Neuron (in vitro differentiated cells): ENCODE measurements around the gene THAP2.
"Not testable (repeated sequence)": the region's sequence is repeated elsewhere in the genome, so short reads cannot be mapped to it uniquely, and the experiment has no call there.

Experiments
- H2AFZ ChIP-seq: one replicate; pipeline ENCODE4 v1.6.1; 2013; ENCODE audit warnings: low read depth, mild to moderate bottlenecking, inconsistent platforms, low read length, moderate library complexity
- H3K27me3 ChIP-seq: one replicate; pipeline ENCODE4 v1.6.1; 2013; ENCODE audit warnings: low read length; ENCODE audit not compliant: insufficient read depth
- H3K36me3 ChIP-seq: one replicate; pipeline ENCODE4 v1.6.1; 2013; ENCODE audit warnings: low read length; ENCODE audit not compliant: insufficient read depth
- H3K4me1 ChIP-seq: one replicate; pipeline ENCODE4 v1.6.1; 2013; ENCODE audit warnings: low read length; ENCODE audit not compliant: insufficient read depth
- H3K4me3 ChIP-seq: 2 replicates; pipeline ENCODE4 v1.5.1; 2013; ENCODE audit warnings: mild to moderate bottlenecking, low read length, moderate library complexity
- H3K9me3 ChIP-seq: one replicate; pipeline ENCODE4 v1.6.1; 2013; ENCODE audit warnings: low read length

The THAP2 gene

DNA sequence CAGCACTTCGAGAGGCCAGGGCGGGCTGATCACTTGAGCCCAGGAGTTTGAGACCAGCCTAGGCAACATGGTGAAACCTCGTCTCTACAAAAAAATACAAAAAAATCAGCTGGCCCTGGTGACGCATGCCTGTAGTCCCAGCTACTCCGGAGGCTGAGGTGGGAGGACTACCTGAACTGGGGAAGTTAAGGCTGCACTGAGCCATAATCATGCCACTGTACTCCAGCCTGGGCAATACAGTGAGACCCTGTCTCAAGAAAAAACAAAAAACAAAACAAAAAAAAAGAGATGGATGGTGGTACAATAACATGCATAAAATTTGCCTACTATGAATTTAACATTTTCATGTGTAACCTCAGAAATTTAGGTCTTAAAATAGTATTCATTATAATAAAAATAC lies 2.2 kb downstream of the THAP2 start:
- H3K27me3 ChIP-seq: no peaks in the 10 kb centered on the region
- H3K9me3 ChIP-seq: no peaks in the 10 kb centered on the region
- H3K36me3 ChIP-seq: peaks cover 4% of the 10 kb centered on the region
- peaks cover 14% of the 10 kb centered on the region for H3K4me1 ChIP-seq
- no peak overlapping the region for H2AFZ ChIP-seq
- no peak overlapping the region for H3K4me3 ChIP-seq

DNA sequence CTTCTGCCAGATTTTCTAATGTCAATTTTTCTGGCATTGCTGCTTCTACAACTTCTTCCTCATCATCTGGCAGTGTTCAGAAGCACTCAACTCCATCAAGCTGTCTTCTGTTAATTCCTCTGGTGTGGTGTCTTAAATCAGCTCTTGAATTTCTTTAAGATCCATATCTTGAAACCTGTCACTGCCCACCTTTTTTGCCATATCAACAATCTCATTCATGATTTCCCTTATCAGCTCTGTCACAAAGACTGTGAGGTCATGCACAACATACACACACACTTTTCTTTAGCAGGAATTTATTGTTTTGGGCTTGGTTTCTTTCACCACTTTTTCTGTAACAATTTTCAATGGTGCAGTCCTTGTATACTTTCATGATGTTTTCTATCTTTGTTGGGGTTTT lies 7.2 kb downstream of the THAP2 start:
- H3K4me3 ChIP-seq: no peak overlapping the region

DNA sequence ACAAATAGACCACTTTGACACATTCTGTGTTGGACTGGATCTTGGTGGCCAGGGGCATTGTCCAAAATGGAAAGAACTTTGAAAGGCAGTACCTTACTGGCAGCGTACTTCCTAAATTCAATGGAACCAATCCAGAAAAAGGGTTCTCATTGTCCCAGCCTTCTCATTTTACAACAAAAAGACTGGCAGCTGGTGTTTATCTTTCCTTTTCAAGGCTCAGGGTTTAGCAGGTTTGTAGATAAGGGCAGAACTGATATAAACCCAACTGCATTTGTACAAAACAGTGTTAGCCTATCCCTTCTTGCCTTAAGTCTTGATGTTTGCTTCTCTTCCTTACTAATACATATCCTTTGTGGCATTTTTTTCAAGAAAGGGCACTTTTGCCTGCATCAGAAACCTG lies 7.7 kb downstream of the THAP2 start:
- Histone ChIP-seq H2AFZ (no peak overlapping the region), H3K4me3 (no peak overlapping the region), H3K4me1 (peaks cover 7% of the 10 kb centered on the region), H3K9me3 (no peaks in the 10 kb centered on the region), H3K27me3 (no peaks in the 10 kb centered on the region), H3K36me3 (no peaks in the 10 kb centered on the region)

More for the DNA sequence above, 7.2 kb downstream of the THAP2 start:
- Histone ChIP-seq H2AFZ (no peak overlapping the region), H3K4me1 (peaks cover 7% of the 10 kb centered on the region), H3K9me3 (no peaks in the 10 kb centered on the region), H3K27me3 (no peaks in the 10 kb centered on the region), H3K36me3 (peaks cover under 1% of the 10 kb centered on the region)

DNA sequence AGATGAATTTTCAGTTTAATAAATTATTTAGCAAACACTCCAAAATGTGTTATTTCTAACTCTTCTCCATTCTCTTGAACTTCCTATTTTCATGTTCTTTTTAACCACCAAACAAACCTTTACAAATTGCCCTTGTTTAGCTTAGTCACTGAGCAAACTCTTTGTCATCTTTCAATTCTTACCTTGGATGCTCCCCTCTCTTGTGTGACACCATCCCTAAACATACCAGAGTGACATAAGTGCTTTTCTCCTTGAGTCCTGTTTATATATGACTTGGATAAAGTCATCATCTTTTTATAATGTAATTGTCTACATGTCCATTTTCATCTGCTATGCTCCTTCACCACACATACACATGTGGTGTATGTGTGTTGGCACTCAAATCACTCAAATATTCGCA lies 18.4 kb downstream of the THAP2 start:
- Histone ChIP-seq H3K36me3 (no peaks in the 10 kb centered on the region), H3K27me3 (no peaks in the 10 kb centered on the region), H3K4me1 (peaks cover 11% of the 10 kb centered on the region), H2AFZ (no peak overlapping the region), H3K9me3 (no peaks in the 10 kb centered on the region), H3K4me3 (no peak overlapping the region)

DNA sequence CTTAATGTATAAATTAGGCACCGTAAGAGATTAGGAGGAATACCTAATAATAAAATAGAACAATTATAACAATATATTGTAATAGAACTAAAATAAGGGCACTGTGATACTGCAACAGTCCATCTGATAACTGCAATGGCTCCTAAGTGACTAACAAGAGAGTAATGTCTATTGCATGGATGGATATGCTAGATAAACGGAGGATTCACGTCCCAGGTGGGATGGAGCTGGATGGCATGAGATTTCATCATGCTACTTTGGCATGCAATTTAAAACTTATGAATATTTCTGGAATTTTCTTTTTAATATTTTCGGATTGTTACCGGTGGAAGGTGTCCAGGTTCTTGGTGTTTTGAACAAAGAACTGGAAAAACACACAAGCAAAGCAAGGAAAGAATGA lies 19.5 kb downstream of the THAP2 start:
- peaks cover 16% of the 10 kb centered on the region for H3K4me1 ChIP-seq
- no peak overlapping the region for H2AFZ ChIP-seq
- no peaks in the 10 kb centered on the region for H3K9me3 ChIP-seq
- H3K27me3 ChIP-seq: no peaks in the 10 kb centered on the region
- H3K4me3 ChIP-seq: no peak overlapping the region
- no peaks in the 10 kb centered on the region for H3K36me3 ChIP-seq

DNA sequence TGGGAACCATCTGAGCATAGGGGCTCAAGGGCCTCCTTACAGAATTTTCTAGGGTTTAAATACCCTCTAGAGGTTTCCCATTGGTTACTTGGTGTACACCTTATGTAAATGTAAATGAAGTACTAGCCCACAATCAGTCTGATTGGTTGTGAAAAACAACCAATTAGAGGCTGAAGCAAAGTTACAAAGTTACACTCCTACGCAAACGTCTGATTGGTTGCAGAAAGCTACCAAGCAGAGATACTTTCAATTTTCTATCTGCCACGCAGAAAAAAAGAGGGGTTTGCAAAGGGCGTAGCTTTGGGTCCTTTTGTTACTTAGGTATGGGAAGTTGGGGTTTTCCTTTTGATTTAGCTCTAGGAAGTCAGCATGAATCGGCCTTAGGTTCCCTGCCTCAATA lies 20.0 kb downstream of the THAP2 start:
- no peaks in the 10 kb centered on the region for H3K9me3 ChIP-seq
- no peak overlapping the region for H3K4me3 ChIP-seq
- H3K36me3 ChIP-seq: no peaks in the 10 kb centered on the region
- H2AFZ ChIP-seq: no peak overlapping the region
- H3K4me1 ChIP-seq: peaks cover 16% of the 10 kb centered on the region
- no peaks in the 10 kb centered on the region for H3K27me3 ChIP-seq

DNA sequence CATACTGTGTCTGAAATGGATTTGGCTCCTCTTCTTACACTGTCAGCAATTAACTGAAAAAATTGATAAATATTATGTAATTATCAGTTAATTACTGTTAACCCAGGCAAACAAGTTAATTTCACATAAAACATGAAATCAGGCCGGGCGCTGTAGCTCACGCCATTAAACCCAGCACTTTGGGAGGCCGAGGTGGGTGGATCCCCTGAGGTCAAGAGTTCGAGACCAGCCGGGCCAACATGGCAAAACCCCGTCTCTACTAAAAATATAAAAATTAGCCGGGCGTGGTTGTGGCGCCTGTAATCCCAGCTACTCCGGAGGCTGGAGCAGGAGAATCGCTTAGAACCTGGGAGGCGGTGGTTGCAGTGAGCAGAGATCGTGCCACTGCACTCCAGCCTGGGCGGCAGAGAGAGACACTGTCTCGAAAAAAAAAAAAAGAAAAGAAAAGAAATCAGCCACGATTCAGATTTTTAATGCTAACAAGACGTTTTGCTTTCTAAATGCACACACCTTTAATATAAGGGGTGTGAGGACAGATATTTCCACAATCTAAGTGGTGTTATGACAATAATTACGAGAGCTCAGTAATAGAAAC lies 21.3 kb downstream of the THAP2 start:
- peak overlapping the region; percentile 75 for H3K4me3 ChIP-seq
- no peaks in the 10 kb centered on the region for H3K9me3 ChIP-seq
- no peaks in the 10 kb centered on the region for H3K27me3 ChIP-seq
- H3K36me3 ChIP-seq: no peaks in the 10 kb centered on the region
- H2AFZ ChIP-seq: peak overlapping the region; percentile 82
- H3K4me1 ChIP-seq: peaks cover 16% of the 10 kb centered on the region

DNA sequence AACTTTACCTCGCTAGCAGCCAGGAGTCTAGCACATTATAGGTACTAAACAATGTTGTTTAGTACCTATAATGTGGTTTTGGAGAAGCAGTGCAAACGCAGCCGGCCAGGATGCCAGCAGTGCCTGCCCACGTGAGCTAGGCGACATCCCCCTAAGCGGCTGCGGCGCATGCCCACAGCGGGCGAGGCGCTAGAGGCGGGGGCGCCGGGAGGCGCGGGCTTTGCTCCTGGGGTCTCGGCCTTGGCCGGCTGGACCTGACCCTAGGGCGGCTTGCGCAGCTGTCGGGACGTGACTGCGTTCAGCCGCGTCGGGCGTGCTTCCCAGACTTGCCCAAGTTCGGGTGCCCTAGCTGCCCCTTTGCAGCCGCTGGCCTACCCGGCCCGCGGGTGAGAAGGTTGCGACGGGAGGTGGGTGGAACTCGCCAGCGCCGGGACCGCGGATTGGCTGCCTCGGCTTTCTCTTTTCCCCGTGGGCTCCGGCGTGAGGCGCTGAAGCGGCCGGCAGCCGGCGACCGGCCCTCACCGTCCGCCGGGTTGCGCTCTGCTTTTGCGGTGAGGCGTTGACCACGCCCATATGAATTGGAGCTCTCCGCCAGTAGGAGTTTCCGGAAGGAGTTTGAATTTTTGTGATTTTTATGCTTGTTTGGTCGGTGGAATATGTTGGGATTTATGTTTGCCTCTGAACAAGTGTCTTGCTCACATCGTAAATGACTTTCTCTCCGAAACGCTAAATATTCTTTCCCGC lies 22.0 kb downstream of the THAP2 start, which contains the start of gene TMEM19:
TSS of gene TMEM19 (plus strand) at position 169 of the 744 bp plus-strand sequence. CDS start 599 bp downstream, outside the sequence.
- H3K27me3 ChIP-seq: no peaks in the 10 kb centered on the region
- peak within 1 kb of the TSS; percentile 75 for H3K4me3 ChIP-seq
- peak within 1 kb of the TSS; percentile 82 for H2AFZ ChIP-seq
- no peaks in the 10 kb centered on the region for H3K9me3 ChIP-seq
- H3K36me3 ChIP-seq: peaks cover 2% of the 10 kb centered on the region
- peaks cover 16% of the 10 kb centered on the region for H3K4me1 ChIP-seq

DNA sequence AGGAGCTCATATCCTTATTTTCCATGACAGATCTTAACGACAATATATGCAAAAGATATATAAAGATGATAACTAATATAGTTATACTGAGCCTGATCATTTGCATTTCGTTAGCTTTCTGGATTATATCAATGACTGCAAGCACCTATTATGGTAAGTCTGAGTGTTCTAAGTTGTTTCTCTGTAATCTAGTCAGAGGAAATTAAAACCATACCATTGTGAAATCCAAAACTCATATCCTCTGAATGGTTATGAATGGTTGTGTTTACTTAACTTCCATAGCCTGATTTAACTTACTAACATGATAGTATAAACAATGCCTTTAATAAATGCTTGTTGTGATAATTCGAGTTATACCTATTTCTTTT lies 22.5 kb downstream of the THAP2 start:
- Histone ChIP-seq H2AFZ (peak overlapping the region; percentile 82), H3K4me3 (peak overlapping the region; percentile 75), H3K9me3 (no peaks in the 10 kb centered on the region), H3K4me1 (peaks cover 16% of the 10 kb centered on the region), H3K27me3 (no peaks in the 10 kb centered on the region), H3K36me3 (peaks cover 2% of the 10 kb centered on the region)

DNA sequence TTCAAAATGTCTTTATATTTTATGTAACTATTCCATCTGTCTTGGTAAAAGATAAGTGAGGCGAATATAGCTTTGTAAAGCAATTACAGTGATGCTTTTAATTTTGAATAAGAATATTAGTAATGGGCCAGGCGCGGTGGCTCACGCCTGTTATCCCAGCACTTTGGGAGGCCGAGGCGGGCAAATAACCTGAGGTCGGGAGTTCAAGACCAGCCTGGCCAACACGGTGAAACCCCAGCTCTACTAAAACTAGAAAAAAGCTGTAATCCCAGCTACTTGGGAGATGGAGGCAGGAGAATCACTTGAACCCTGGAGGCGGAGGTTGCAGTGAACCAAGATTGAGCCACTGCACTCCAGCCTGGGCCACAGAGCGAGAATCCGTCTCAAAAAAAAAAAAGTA lies 23.1 kb downstream of the THAP2 start:
- Histone ChIP-seq H3K4me1 (peaks cover 16% of the 10 kb centered on the region), H3K4me3 (peak overlapping the region; percentile 75)
- not testable (repeated sequence) for H2AFZ ChIP-seq

DNA sequence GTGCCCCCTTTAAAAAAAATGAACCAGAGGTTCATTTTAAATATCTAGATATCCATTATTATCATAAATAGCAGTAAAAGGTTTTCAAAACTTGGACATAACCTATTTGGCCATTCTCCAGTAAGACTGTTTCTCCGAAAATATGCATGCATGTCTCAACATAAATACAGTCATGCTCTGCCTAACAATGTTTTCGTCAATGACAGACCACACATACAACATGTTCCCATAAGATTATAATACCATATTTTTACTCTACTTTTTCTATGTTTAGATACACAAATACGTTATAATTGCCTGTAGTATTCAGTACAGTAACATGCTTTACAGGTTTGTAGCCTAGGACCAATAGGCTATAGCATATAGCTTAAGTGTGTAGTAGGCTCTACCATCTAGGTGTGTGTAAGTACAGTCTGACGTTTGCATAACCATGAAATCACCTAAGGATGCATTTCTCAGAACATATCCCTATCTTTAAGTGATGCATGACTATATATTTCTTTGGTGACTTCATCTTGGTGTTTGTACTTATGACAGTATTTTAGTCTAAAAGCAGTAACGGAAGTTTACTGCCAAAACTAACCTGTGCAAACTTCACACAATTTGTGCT lies 25.0 kb downstream of the THAP2 start:
- H3K4me1 ChIP-seq: peaks cover 16% of the 10 kb centered on the region
- no peaks in the 10 kb centered on the region for H3K9me3 ChIP-seq
- H3K27me3 ChIP-seq: no peaks in the 10 kb centered on the region
- peaks cover 2% of the 10 kb centered on the region for H3K36me3 ChIP-seq
- no peak overlapping the region for H2AFZ ChIP-seq
- no peak overlapping the region for H3K4me3 ChIP-seq

More for the DNA sequence above, 23.1 kb downstream of the THAP2 start:
- H3K36me3 ChIP-seq, H3K9me3 ChIP-seq, H3K27me3 ChIP-seq: not testable (repeated sequence)

DNA sequence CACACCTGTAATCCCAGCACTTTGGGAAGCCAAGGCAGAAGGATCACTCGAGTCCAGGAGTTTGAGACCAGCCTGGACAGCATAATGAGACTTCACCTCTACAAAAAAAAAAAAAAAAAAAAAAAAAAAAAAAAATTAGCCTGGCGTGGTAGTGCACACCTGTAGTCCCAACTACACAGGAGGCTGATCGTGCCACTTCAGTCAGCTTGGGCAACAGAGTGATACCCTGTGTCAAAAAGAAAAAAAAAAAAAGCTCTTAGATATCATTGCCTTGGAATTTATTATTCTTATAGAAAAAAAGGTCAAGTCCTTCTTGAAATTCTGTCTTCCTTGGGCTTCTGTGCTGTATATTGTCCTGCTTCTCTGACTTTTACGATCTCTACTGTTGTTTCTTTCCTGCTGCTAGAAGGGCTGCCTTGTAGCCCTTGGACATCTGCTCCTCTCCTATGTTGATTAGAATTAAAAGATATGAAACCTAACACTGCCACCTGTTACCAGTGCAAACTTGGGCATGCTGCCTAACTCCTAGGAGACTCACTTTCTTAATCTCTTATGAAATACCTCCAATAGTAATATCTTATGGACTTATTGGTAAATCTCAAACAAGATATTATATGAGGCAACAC lies 27.5 kb downstream of the THAP2 start:
- no peaks in the 10 kb centered on the region for H3K27me3 ChIP-seq
- H3K4me1 ChIP-seq: peaks cover 12% of the 10 kb centered on the region
- no peaks in the 10 kb centered on the region for H3K9me3 ChIP-seq
- H3K36me3 ChIP-seq: peaks cover 2% of the 10 kb centered on the region
- H2AFZ ChIP-seq: no peak overlapping the region
- no peak overlapping the region for H3K4me3 ChIP-seq

DNA sequence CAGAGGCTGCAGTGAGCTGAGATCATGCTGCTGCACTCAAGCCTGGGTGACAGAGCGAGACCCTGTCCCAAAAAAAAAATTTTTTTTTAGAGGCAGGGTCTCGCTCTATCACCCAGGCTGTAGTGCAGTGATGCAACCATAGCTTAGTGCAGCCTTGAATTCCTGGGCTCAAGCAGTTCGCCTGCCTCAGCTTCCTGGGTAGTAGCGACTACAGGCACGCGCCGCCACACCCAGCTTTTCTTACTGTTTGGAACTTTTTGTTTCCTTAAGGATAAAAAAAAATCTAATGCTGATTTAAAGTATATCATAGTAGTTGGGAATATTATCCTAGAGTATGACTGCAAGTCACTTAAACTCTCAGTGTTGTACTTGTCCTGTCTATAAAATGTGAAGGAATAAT lies 29.0 kb downstream of the THAP2 start:
- H3K4me3 ChIP-seq: no peak overlapping the region
- no peak overlapping the region for H2AFZ ChIP-seq
- no peaks in the 10 kb centered on the region for H3K27me3 ChIP-seq
- peaks cover 12% of the 10 kb centered on the region for H3K36me3 ChIP-seq
- no peaks in the 10 kb centered on the region for H3K4me1 ChIP-seq
- no peaks in the 10 kb centered on the region for H3K9me3 ChIP-seq
